Osteocyte (in vitro differentiated cells): ENCODE data around the gene HMX3. TPM values are rescaled to one million over a fixed set of nuclear protein-coding genes. Genes with fewer than 3 reads are reported as not detected.
A peak's percentile ranks its signal among the peaks of the same experiment; 100 is the strongest.

Source experiments
- DNase-seq: peaks from one replicate; pipeline ENCODE4 v3.0.0; 2021; ENCODE audit warnings: mixed read lengths; ENCODE audit not compliant: unreplicated experiment; ENCODE audit errors: extremely low spot score
- H3K27ac Mint-ChIP-seq: one replicate; pipeline ENCODE4 v1.8.0; 2021; ENCODE audit warnings: mild to moderate bottlenecking, mixed read lengths; ENCODE audit not compliant: unreplicated experiment
- H3K27me3 Mint-ChIP-seq: one replicate; pipeline ENCODE4 v1.8.0; 2021; ENCODE audit warnings: mixed read lengths; ENCODE audit not compliant: unreplicated experiment
- H3K36me3 Mint-ChIP-seq: one replicate; pipeline ENCODE4 v1.8.0; 2021; ENCODE audit warnings: mixed read lengths; ENCODE audit not compliant: unreplicated experiment
- H3K4me1 Mint-ChIP-seq: one replicate; pipeline ENCODE4 v1.8.0; 2021; ENCODE audit warnings: mixed read lengths; ENCODE audit not compliant: unreplicated experiment
- H3K4me3 Mint-ChIP-seq: one replicate; pipeline ENCODE4 v1.8.0; 2021; ENCODE audit warnings: mild to moderate bottlenecking, moderate library complexity, mixed read lengths; ENCODE audit not compliant: unreplicated experiment
- H3K9me3 Mint-ChIP-seq: one replicate; pipeline ENCODE4 v1.8.0; 2021; ENCODE audit warnings: mixed read lengths; ENCODE audit not compliant: unreplicated experiment
- total RNA-seq: library from RNA; stranded (reverse); gene quantifications from 2 replicates; pipeline ENCODE4 v1.2.1, GENCODE V29; 2021
- TF ChIP-seq, protein P1 (sequence below): fragments of 200-600 bp; sonication (generic); IDR thresholded peaks from 2 replicates; pipeline ENCODE4 v1.5.0; 2021; ENCODE audit warnings: antibody characterized with exemption, mild to moderate bottlenecking, moderate library complexity

Gene HMX3
- total RNA-seq, 1 donor from 2014 or later, result not detected

DNA sequence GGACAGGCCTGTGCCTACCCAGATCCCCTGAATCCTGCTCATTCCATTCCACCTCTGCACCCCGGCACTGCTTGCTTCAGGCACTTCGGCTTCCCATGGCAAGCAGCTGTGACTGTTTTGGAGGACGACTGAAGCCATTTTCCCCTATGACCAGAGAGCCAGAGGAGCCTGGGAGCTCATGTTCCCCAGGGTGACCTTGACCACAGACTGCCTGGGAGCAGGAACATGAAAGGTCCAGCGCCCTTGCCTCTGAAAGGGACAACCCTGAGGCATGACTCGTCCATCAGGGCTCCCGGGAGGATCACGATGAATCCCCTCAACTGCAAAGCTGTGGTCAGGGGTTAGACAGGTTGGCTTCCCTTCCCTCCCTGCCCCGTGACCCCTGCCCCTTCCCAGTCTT is 16.7 kb upstream of the HMX3 start:
- no peak overlapping the region for H3K27ac Mint-ChIP-seq
- H3K36me3 Mint-ChIP-seq, result no peaks in the 10 kb centered on the region
- H3K27me3 Mint-ChIP-seq, result peaks cover 32% of the 10 kb centered on the region
- H3K4me1 Mint-ChIP-seq, result no peaks in the 10 kb centered on the region
- no peak for DNase-seq
- no peak overlapping the region for H3K4me3 Mint-ChIP-seq
- TF ChIP-seq, protein P1, sequence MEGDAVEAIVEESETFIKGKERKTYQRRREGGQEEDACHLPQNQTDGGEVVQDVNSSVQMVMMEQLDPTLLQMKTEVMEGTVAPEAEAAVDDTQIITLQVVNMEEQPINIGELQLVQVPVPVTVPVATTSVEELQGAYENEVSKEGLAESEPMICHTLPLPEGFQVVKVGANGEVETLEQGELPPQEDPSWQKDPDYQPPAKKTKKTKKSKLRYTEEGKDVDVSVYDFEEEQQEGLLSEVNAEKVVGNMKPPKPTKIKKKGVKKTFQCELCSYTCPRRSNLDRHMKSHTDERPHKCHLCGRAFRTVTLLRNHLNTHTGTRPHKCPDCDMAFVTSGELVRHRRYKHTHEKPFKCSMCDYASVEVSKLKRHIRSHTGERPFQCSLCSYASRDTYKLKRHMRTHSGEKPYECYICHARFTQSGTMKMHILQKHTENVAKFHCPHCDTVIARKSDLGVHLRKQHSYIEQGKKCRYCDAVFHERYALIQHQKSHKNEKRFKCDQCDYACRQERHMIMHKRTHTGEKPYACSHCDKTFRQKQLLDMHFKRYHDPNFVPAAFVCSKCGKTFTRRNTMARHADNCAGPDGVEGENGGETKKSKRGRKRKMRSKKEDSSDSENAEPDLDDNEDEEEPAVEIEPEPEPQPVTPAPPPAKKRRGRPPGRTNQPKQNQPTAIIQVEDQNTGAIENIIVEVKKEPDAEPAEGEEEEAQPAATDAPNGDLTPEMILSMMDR, result no peak
- H3K9me3 Mint-ChIP-seq, result no peaks in the 10 kb centered on the region

DNA sequence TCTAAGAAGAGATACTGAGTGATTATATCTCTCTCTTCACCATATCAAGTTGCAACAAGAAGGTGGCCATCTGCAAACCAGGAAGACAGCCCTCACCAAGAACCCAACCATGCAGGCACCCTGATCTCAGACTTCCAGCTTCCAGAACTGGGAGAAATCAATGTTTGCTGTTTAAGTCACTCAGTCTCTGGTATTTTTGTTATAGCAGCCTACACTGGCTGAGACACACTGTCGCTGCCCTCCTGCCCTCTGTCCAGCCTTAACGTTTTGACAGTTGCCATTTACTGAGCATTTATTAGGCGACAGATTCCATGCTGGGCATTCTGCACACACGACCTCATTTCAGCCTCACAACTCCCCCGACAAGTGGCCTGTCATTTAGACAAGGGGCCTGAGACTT is 9.5 kb upstream of the HMX3 start:
- H3K4me1 Mint-ChIP-seq, result no peaks in the 10 kb centered on the region
- H3K36me3 Mint-ChIP-seq, result no peaks in the 10 kb centered on the region
- H3K27ac Mint-ChIP-seq, result no peak overlapping the region
- H3K4me3 Mint-ChIP-seq, result no peak overlapping the region
- H3K9me3 Mint-ChIP-seq, result no peaks in the 10 kb centered on the region
- no peak for DNase-seq
- peaks cover 78% of the 10 kb centered on the region for H3K27me3 Mint-ChIP-seq
- TF ChIP-seq, protein P1, result no peak

DNA sequence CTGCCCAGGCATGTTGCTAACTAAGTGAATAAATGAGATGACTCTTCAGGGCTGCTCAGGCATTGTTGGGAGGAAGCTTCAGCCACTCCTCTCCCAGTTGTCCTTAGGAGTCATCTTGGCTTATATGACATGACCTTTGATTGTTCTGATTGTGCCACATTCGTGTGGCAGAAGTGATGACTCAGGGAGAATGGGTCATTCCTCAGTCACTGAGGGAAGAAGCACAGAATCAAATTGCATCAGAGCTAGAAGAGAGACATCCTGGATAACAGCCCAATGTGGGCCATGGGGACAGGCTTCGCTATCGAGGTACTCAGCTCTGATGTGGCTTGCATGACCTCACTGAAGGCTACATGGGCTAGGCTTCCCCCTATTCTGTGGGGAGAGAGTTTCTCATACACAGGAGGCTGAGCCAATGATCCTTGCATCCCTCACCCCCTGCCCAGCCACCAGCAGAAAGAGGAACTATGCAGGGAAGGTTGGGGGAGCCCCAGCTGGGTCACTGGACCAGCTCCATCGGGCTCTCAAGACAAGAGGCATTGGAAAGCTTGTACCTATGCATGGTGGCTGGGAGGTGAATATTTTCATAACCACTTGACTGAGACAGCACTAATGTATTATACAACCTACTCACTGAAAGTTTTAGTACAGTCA is 6.0 kb upstream of the HMX3 start:
- Mint-ChIP-seq H3K4me3 (no peak overlapping the region), H3K27me3 (peaks cover 96% of the 10 kb centered on the region), H3K27ac (no peak overlapping the region), H3K36me3 (no peaks in the 10 kb centered on the region), H3K9me3 (no peaks in the 10 kb centered on the region), H3K4me1 (peaks cover 21% of the 10 kb centered on the region)
- TF ChIP-seq, protein P1, result no peak
- no peak for DNase-seq

DNA sequence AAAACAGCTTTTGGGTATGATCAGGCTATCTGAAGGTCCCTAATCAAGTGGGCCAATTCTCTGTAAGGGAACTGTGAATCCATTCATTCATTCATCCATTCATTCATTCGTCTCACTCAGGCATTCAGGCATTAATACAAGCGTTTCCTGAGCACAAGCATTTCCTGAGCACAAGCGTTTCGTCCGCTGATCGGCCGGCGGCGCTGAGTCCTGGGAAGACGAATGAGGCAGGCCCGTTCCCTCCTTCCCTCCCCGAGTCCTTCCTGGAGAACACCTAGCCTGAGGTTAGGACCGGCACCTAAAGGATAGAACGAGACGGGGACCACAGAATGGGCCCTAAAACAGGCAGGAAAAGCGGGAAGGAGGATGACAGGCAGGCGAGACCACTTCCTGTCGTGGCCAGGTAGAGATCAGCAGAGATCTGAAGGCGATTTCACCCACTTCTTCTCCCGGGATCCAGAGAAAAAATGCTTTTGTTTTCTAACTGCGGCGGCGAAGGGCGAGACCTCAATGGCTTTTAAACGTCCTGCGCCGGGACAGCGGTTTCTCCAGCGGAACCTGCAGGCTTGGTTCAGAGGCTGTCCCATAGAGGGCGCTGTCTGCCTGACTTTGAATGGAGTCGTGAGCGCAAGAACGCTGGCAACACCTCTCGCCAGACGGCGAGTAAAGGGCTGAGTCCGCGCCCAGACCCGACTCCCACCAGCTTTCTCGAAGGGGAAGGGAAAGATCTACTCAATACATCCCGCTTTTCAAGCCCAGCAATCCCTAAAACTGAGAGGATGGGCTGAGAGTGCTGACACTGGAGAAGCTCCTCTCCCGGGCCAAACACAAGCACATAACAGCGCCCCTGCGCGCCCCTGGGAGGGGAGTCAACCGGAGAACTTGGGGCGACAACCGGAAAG is 2.9 kb upstream of the HMX3 start:
- Mint-ChIP-seq H3K27me3 (peaks cover 80% of the 10 kb centered on the region), H3K4me1 (peaks cover 32% of the 10 kb centered on the region), H3K36me3 (no peaks in the 10 kb centered on the region), H3K4me3 (peak overlapping the region; percentile 70), H3K9me3 (no peaks in the 10 kb centered on the region), H3K27ac (no peak overlapping the region)
- peak; percentile 93 for DNase-seq
- TF ChIP-seq, protein P1, result peak; percentile 97
